Muscle layer of colon (tissue), 2 donors: ENCODE measurements around the gene CAPN5.
"Not testable (repeated sequence)": the region's sequence is repeated elsewhere in the genome, so short reads cannot be mapped to it uniquely, and the experiment has no call there.

Experiments used
- H3K27ac ChIP-seq: one replicate; pipeline ENCODE4 v1.7.0; 2013; ENCODE audit warnings: low read depth, mild to moderate bottlenecking, low read length, moderate library complexity
- H3K27me3 ChIP-seq, 2 donors: one replicate each; pipeline ENCODE4 v1.7.0; 2013; ENCODE audit warnings: low read length in 2 of 2, mild to moderate bottlenecking in 2 of 2; ENCODE audit not compliant: insufficient read depth in 2 of 2, control insufficient read depth in 1 of 2
- H3K36me3 ChIP-seq: one replicate; pipeline ENCODE4 v1.7.0; 2013; ENCODE audit warnings: mild to moderate bottlenecking, low read length; ENCODE audit not compliant: insufficient read depth
- H3K4me1 ChIP-seq: one replicate; pipeline ENCODE4 v1.7.0; 2013; ENCODE audit warnings: mild to moderate bottlenecking, low read length; ENCODE audit not compliant: insufficient read depth
- H3K4me3 ChIP-seq, 2 donors: one replicate each; pipeline ENCODE4 v1.7.0; 2013; ENCODE audit warnings: low read length in 2 of 2, low read depth in 1 of 2, mild to moderate bottlenecking in 1 of 2, moderate library complexity in 1 of 2
- H3K9ac ChIP-seq: one replicate; pipeline ENCODE4 v1.7.0; 2013; ENCODE audit warnings: low read length
- H3K9me3 ChIP-seq: one replicate; pipeline ENCODE4 v1.7.0; 2013; ENCODE audit warnings: mild to moderate bottlenecking, low read length
- donor health status: abdominal sarcoma.
- donor health status: Adenocarcinoma of cecum.

Gene CAPN5

GRCh38 chr11:77044886-77045285 lies 21.9 kb upstream of the CAPN5 start:
- Histone ChIP-seq H3K4me1 (peaks cover 5% of the 10 kb centered on the region), H3K4me3 (no peak overlapping the region), H3K9ac (no peak overlapping the region), H3K27ac (no peak overlapping the region), H3K9me3 (no peaks in the 10 kb centered on the region), H3K36me3 (no peaks in the 10 kb centered on the region), H3K27me3 (peaks cover 13 to 36% of the 10 kb centered on the region in 2 donors)

GRCh38 chr11:77046060-77046501 lies 20.7 kb upstream of the CAPN5 start:
- no peak overlapping the region for H3K4me3 ChIP-seq
- peaks cover 10 to 24% of the 10 kb centered on the region in 2 donors for H3K27me3 ChIP-seq
- peaks cover 5% of the 10 kb centered on the region for H3K4me1 ChIP-seq
- no peak overlapping the region for H3K9ac ChIP-seq
- H3K36me3 ChIP-seq: no peaks in the 10 kb centered on the region
- no peaks in the 10 kb centered on the region for H3K9me3 ChIP-seq
- H3K27ac ChIP-seq: no peak overlapping the region

GRCh38 chr11:77047007-77047927 lies 19.5 kb upstream of the CAPN5 start:
- no peaks in the 10 kb centered on the region for H3K36me3 ChIP-seq
- peak overlapping the region in 1 of 2 donors; percentile 40 for H3K4me3 ChIP-seq
- no peak overlapping the region for H3K9ac ChIP-seq
- peaks cover 7 to 12% of the 10 kb centered on the region in 2 donors for H3K27me3 ChIP-seq
- peaks cover 5% of the 10 kb centered on the region for H3K4me1 ChIP-seq
- H3K9me3 ChIP-seq: no peaks in the 10 kb centered on the region
- H3K27ac ChIP-seq: peak overlapping the region; percentile 39

- H3K4me3 ChIP-seq, H3K9ac ChIP-seq, H3K36me3 ChIP-seq, H3K9me3 ChIP-seq, H3K27ac ChIP-seq, H3K4me1 ChIP-seq: not testable (repeated sequence)
- peaks cover 7 to 12% of the 10 kb centered on the region in 2 donors for H3K27me3 ChIP-seq
Measured at GRCh38 chr11:77047928-77048446, 18.8 kb upstream of the CAPN5 start.

GRCh38 chr11:77049026-77049425 lies 17.7 kb upstream of the CAPN5 start:
- no peaks in the 10 kb centered on the region for H3K9me3 ChIP-seq
- no peak overlapping the region for H3K4me3 ChIP-seq
- H3K27me3 ChIP-seq: peaks cover 7 to 12% of the 10 kb centered on the region in 2 donors
- H3K4me1 ChIP-seq: peaks cover 5% of the 10 kb centered on the region
- H3K36me3 ChIP-seq: no peaks in the 10 kb centered on the region
- no peak overlapping the region for H3K9ac ChIP-seq
- no peak overlapping the region for H3K27ac ChIP-seq

- Histone ChIP-seq H3K4me1 (peaks cover 5% of the 10 kb centered on the region), H3K36me3 (no peaks in the 10 kb centered on the region), H3K27ac (no peak overlapping the region), H3K9ac (no peak overlapping the region), H3K9me3 (no peaks in the 10 kb centered on the region), H3K4me3 (no peak overlapping the region), H3K27me3 (no peaks in the 10 kb centered on the region)
Measured at GRCh38 chr11:77051511-77051910, 15.3 kb upstream of the CAPN5 start.

GRCh38 chr11:77052518-77052917 lies 14.3 kb upstream of the CAPN5 start:
- Histone ChIP-seq H3K27ac (no peak overlapping the region), H3K27me3 (no peaks in the 10 kb centered on the region), H3K4me1 (no peaks in the 10 kb centered on the region), H3K9me3 (no peaks in the 10 kb centered on the region), H3K4me3 (no peak overlapping the region), H3K36me3 (no peaks in the 10 kb centered on the region), H3K9ac (no peak overlapping the region)

- no peaks in the 10 kb centered on the region for H3K36me3 ChIP-seq
- no peak overlapping the region for H3K4me3 ChIP-seq
- no peak overlapping the region for H3K9ac ChIP-seq
- H3K9me3 ChIP-seq: no peaks in the 10 kb centered on the region
- H3K4me1 ChIP-seq: no peaks in the 10 kb centered on the region
- no peaks in the 10 kb centered on the region for H3K27me3 ChIP-seq
- H3K27ac ChIP-seq: no peak overlapping the region
Measured at GRCh38 chr11:77053217-77054015, 13.4 kb upstream of the CAPN5 start.

- H3K27me3 ChIP-seq: no peaks in the 10 kb centered on the region
Measured at GRCh38 chr11:77054084-77054483, 12.7 kb upstream of the CAPN5 start.

GRCh38 chr11:77055101-77055561 lies 11.6 kb upstream of the CAPN5 start:
- no peaks in the 10 kb centered on the region for H3K4me1 ChIP-seq
- no peak overlapping the region for H3K4me3 ChIP-seq
- no peaks in the 10 kb centered on the region for H3K9me3 ChIP-seq
- H3K27ac ChIP-seq: no peak overlapping the region
- no peaks in the 10 kb centered on the region for H3K36me3 ChIP-seq
- no peaks in the 10 kb centered on the region for H3K27me3 ChIP-seq
- no peak overlapping the region for H3K9ac ChIP-seq

More at GRCh38 chr11:77054084-77054483, 12.7 kb upstream of the CAPN5 start:
- H3K4me1 ChIP-seq: no peaks in the 10 kb centered on the region
- H3K9ac ChIP-seq: no peak overlapping the region
- no peak overlapping the region for H3K4me3 ChIP-seq
- H3K9me3 ChIP-seq: no peaks in the 10 kb centered on the region
- H3K27ac ChIP-seq: no peak overlapping the region
- H3K36me3 ChIP-seq: no peaks in the 10 kb centered on the region

- H3K9me3 ChIP-seq: no peaks in the 10 kb centered on the region
- H3K27me3 ChIP-seq: no peaks in the 10 kb centered on the region
- H3K4me3 ChIP-seq: no peak overlapping the region
- H3K4me1 ChIP-seq: no peaks in the 10 kb centered on the region
- no peak overlapping the region for H3K9ac ChIP-seq
- no peaks in the 10 kb centered on the region for H3K36me3 ChIP-seq
- no peak overlapping the region for H3K27ac ChIP-seq
Measured at GRCh38 chr11:77055913-77056312, 10.9 kb upstream of the CAPN5 start.
